ENCODE data around the gene CCT2. TPM values are rescaled to one million over a fixed set of nuclear protein-coding genes. Genes with fewer than 3 reads are reported as not detected.
A peak's percentile ranks its signal among the peaks of the same experiment; 100 is the strongest.

Gene CCT2
- total RNA-seq, 1 experiment from 2014 or later: 345 TPM

DNA sequence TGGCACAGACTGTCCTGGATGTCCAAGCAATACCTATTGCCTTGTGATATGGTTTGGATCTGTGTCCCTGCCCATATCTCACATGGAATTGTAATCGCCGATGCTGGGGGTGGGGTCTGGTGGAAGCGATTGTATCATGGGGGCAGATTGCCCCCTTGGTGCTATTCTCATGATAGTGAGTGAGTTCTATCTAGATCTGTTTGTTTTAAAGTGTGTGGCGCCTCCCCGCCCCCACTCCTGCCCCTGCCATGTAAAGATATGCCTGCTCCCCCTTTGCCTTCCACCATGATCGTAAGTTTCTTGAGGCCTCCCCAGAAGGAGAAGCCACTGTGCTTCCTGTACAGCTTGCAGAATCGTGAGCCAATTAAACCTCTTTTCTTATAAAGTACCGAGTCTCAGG lies 42.2 kb downstream of the CCT2 start:
- Histone ChIP-seq H3K9ac (ENCODE audit: low read length) (no peak overlapping the region), H3K4me3 (ENCODE audit: low read length) (no peak overlapping the region), H2AFZ (ENCODE audit: low read length) (no peak overlapping the region), H3K36me3 (ENCODE audit: low read depth, low read length) (no peaks in the 10 kb centered on the region), H3K9me3 (ENCODE audit: low read length) (no peaks in the 10 kb centered on the region), H4K20me1 (ENCODE audit: low read length) (no peaks in the 10 kb centered on the region), H3K4me2 (ENCODE audit: low read length) (no peak overlapping the region), H3K4me1 (ENCODE audit: insufficient read depth, low read length) (no peaks in the 10 kb centered on the region), H3K9me2 (replicated peaks; ENCODE audit: low read length) (no peaks in the 10 kb centered on the region), H3K27me3 (ENCODE audit: low read length) (no peaks in the 10 kb centered on the region), H3F3A (ENCODE audit: low read length, unreplicated experiment) (no peaks in the 10 kb centered on the region), H3K79me2 (ENCODE audit: low read length) (no peaks in the 10 kb centered on the region), H3K27ac (ENCODE audit: low read length) (no peak overlapping the region)
- ATAC-seq: no peak
- no peak for DNase-seq
- BruUV-seq (replicated peaks): no TSS peak
- CTCF ChIA-PET: no interaction called here
- intact Hi-C loops (cut with micrococcal nuclease): no loop called here
- POLR2A ChIA-PET (ENCODE audit: unreplicated experiment): no interaction called here
- TF ChIP-seq EZH2phosphoT487 (IDR thresholded peaks at IDR 0.05; ENCODE audit: borderline replicate concordance, low read length) (no peak), EZH2 (IDR thresholded peaks at IDR 0.05; ENCODE audit: low read length, unreplicated experiment) (no peak)
- TF ChIP-seq, protein P1, sequence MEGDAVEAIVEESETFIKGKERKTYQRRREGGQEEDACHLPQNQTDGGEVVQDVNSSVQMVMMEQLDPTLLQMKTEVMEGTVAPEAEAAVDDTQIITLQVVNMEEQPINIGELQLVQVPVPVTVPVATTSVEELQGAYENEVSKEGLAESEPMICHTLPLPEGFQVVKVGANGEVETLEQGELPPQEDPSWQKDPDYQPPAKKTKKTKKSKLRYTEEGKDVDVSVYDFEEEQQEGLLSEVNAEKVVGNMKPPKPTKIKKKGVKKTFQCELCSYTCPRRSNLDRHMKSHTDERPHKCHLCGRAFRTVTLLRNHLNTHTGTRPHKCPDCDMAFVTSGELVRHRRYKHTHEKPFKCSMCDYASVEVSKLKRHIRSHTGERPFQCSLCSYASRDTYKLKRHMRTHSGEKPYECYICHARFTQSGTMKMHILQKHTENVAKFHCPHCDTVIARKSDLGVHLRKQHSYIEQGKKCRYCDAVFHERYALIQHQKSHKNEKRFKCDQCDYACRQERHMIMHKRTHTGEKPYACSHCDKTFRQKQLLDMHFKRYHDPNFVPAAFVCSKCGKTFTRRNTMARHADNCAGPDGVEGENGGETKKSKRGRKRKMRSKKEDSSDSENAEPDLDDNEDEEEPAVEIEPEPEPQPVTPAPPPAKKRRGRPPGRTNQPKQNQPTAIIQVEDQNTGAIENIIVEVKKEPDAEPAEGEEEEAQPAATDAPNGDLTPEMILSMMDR (conservative IDR thresholded peaks at IDR 0.05; ENCODE audit: low read depth, low read length): no peak

DNA sequence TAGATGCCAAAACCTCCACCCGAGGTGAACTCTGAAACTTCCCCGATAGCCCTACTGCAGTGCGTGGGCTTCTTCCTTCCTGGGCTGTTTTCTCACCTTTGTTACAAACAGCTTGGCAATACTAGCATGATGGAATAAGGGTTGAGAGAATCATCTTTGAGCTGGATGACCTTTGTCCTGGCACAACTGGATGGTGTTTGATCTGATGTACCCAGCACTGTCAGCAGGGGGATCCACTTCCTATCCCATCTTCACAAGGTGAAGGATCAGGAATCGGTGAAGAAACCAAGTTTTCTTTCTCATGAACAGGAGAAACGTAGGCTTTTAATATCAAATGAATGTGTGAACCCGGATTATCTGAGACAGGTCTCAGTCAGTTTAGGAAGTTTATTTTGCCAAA lies 44.9 kb downstream of the CCT2 start:
- Histone ChIP-seq H3K9me3 (ENCODE audit: low read length) (no peaks in the 10 kb centered on the region), H3K9me2 (replicated peaks; ENCODE audit: low read length) (no peaks in the 10 kb centered on the region), H3K36me3 (ENCODE audit: low read depth, low read length) (no peaks in the 10 kb centered on the region), H3F3A (ENCODE audit: low read length, unreplicated experiment) (no peaks in the 10 kb centered on the region), H3K27me3 (ENCODE audit: low read length) (no peaks in the 10 kb centered on the region), H3K4me3 (ENCODE audit: low read length) (no peak overlapping the region), H3K27ac (ENCODE audit: low read length) (no peak overlapping the region), H2AFZ (ENCODE audit: low read length) (no peak overlapping the region), H3K9ac (ENCODE audit: low read length) (no peak overlapping the region), H3K4me2 (ENCODE audit: low read length) (no peak overlapping the region), H3K79me2 (ENCODE audit: low read length) (no peaks in the 10 kb centered on the region), H3K4me1 (ENCODE audit: insufficient read depth, low read length) (no peaks in the 10 kb centered on the region), H4K20me1 (ENCODE audit: low read length) (no peaks in the 10 kb centered on the region)
- ATAC-seq (peak; percentile 29; the same call in 1 of the 2 replicates), DNase-seq (peak; percentile 15)
- no peak for TF ChIP-seq EZH2phosphoT487 (IDR thresholded peaks at IDR 0.05; ENCODE audit: borderline replicate concordance, low read length)
- TF ChIP-seq, protein P1 (conservative IDR thresholded peaks at IDR 0.05; ENCODE audit: low read depth, low read length): peak; percentile 47
- TF ChIP-seq EZH2 (IDR thresholded peaks at IDR 0.05; ENCODE audit: low read length, unreplicated experiment): no peak
- no TSS peak for BruUV-seq (replicated peaks)
- POLR2A ChIA-PET (ENCODE audit: unreplicated experiment): no interaction called here
- CTCF ChIA-PET: no interaction called here
- intact Hi-C loops (cut with micrococcal nuclease): no loop called here

DNA sequence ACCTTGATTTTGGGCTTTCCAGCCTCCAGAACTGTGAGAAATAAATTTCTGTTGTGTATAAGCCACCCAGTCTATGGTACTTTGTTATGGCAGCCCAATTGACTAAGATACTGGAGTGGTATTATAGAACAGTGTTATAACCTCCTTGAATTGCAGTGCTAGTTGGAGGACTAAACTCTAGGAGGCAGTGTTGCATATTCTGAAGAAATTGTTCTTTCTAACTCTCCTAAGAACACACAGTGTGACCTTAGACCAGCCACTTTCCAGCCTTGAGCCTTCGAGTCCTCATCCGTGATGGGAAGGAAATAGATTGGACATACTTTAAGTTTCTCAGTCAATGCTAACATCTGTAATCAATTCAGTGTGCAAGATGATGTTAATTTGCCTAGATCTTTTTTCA lies 47.8 kb downstream of the CCT2 start:
- no peaks in the 10 kb centered on the region for H3K9me2 ChIP-seq (replicated peaks; ENCODE audit: low read length)
- CTCF ChIA-PET: no interaction called here
- DNase-seq: peak; percentile 9
- POLR2A ChIA-PET (ENCODE audit: unreplicated experiment): no interaction called here
- H4K20me1 ChIP-seq (ENCODE audit: low read length): no peaks in the 10 kb centered on the region
- H3K36me3 ChIP-seq (ENCODE audit: low read depth, low read length): no peaks in the 10 kb centered on the region
- H3F3A ChIP-seq (ENCODE audit: low read length, unreplicated experiment): no peaks in the 10 kb centered on the region
- no peaks in the 10 kb centered on the region for H3K4me1 ChIP-seq (ENCODE audit: insufficient read depth, low read length)
- H3K4me3 ChIP-seq (ENCODE audit: low read length): no peak overlapping the region
- H3K4me2 ChIP-seq (ENCODE audit: low read length): no peak overlapping the region
- no peaks in the 10 kb centered on the region for H3K9me3 ChIP-seq (ENCODE audit: low read length)
- H3K79me2 ChIP-seq (ENCODE audit: low read length): no peaks in the 10 kb centered on the region
- no peaks in the 10 kb centered on the region for H3K27me3 ChIP-seq (ENCODE audit: low read length)
- TF ChIP-seq, protein P1 (conservative IDR thresholded peaks at IDR 0.05; ENCODE audit: low read depth, low read length): peak; percentile 52
- no peak for TF ChIP-seq EZH2 (IDR thresholded peaks at IDR 0.05; ENCODE audit: low read length, unreplicated experiment)
- no peak overlapping the region for H3K9ac ChIP-seq (ENCODE audit: low read length)
- no TSS peak for BruUV-seq (replicated peaks)
- intact Hi-C loops (cut with micrococcal nuclease): no loop called here
- H3K27ac ChIP-seq (ENCODE audit: low read length): no peak overlapping the region
- ATAC-seq: no peak
- no peak overlapping the region for H2AFZ ChIP-seq (ENCODE audit: low read length)
